UCSD-AML1 (cell line): ENCODE data around the gene DEF6.

ENCODE experiments used
- DNase-seq: peaks from one replicate; lab custom pipeline; 2025; ENCODE audit not compliant: unreplicated experiment; lab: John Stamatoyannopoulos, UW

Gene DEF6

GRCh38 chr6:35342258-35343091, 44.9 kb downstream of the DEF6 start, which contains the start of gene PPARD:
TSS of gene PPARD (plus strand) at chr6:35342558. CDS start at chr6:35411088, 68,530 bp downstream.
- DNase-seq = peak; percentile 97

- peak; percentile 55 for DNase-seq
These were observed 45.6 kb downstream of the DEF6 start for GRCh38 chr6:35343092-35343834.

- DNase-seq = no peak
These were observed 46.4 kb downstream of the DEF6 start for GRCh38 chr6:35343835-35344550.

GRCh38 chr6:35351422-35351821, 53.8 kb downstream of the DEF6 start:
- DNase-seq = no peak

- no peak for DNase-seq
These were observed 55.1 kb downstream of the DEF6 start for GRCh38 chr6:35352735-35353134.

- DNase-seq = no peak
These were observed 56.9 kb downstream of the DEF6 start for GRCh38 chr6:35354361-35355135.

GRCh38 chr6:35356391-35356790, 58.8 kb downstream of the DEF6 start:
- DNase-seq = no peak

- DNase-seq = no peak
These were observed 60.1 kb downstream of the DEF6 start for GRCh38 chr6:35357677-35358076.

GRCh38 chr6:35358086-35358485, 60.5 kb downstream of the DEF6 start:
- DNase-seq = no peak

- no peak for DNase-seq
These were observed 61.7 kb downstream of the DEF6 start for GRCh38 chr6:35359346-35359743.

- DNase-seq = no peak
These were observed 62.2 kb downstream of the DEF6 start for GRCh38 chr6:35359744-35360348.

GRCh38 chr6:35360349-35361138, 62.9 kb downstream of the DEF6 start:
- DNase-seq = no peak

GRCh38 chr6:35362200-35362599, 64.6 kb downstream of the DEF6 start:
- no peak for DNase-seq

GRCh38 chr6:35363293-35363750, 65.7 kb downstream of the DEF6 start:
- DNase-seq = no peak

GRCh38 chr6:35365594-35366203, 68.1 kb downstream of the DEF6 start:
- DNase-seq = no peak

GRCh38 chr6:35366204-35366596, 68.6 kb downstream of the DEF6 start:
- DNase-seq = no peak

GRCh38 chr6:35367646-35368037, 70.0 kb downstream of the DEF6 start:
- DNase-seq = no peak

GRCh38 chr6:35368038-35368887, 70.6 kb downstream of the DEF6 start:
- DNase-seq = no peak
